IPS DF 4.7 (cell line): Measurements from ENCODE around the gene ATG101.
A peak's percentile ranks its signal among the peaks of the same experiment; 100 is the strongest.

Experiments
- DNase-seq: peaks from one replicate; pipeline ENCODE4 v3.0.0-alpha.2; 2013; ENCODE audit warnings: low spot score; ENCODE audit errors: extremely low read depth

Gene ATG101

DNA sequence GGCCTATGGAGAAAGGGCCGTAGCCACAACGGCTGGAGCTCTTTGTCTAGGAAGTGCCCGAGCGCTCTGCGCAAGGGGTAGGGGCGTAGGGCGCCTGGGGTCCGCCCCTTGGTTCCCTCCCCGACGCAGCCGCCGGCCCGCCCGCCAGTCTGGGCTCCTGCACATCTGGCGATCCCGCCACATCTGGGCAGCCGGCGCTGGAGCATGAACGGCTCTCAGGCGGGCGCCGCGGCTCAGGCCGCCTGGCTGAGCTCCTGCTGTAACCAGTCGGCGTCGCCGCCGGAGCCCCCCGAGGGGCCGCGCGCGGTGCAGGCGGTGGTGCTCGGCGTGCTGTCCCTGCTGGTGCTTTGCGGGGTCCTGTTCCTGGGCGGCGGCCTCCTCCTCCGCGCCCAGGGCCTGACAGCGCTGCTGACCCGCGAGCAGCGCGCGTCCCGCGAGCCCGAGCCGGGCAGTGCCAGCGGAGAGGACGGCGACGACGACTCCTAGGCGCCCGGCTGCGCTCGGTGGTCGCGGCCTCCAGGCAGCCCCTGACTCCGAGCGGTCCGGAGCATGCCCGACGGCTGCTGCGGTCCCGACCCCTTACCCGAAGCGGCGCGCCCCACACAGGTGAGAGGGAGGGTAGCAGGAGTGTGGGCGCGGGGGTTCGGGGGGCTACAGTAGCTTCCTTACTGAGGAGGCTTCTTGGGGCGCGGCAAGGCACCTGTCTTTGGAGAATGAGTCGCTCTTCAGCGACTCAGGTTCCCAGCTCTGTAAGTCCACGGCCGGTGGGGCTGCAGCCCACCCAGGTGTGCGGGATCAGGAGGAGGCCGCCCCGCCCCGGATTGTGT lies 10.0 kb downstream of the ATG101 start, which contains the start of gene SMIM41:
Gene SMIM41, plus strand, starts transcription at position 129 of the 827 bp plus-strand sequence. Its CDS starts 76 bp downstream, at position 205.
- DNase-seq: no peak

DNA sequence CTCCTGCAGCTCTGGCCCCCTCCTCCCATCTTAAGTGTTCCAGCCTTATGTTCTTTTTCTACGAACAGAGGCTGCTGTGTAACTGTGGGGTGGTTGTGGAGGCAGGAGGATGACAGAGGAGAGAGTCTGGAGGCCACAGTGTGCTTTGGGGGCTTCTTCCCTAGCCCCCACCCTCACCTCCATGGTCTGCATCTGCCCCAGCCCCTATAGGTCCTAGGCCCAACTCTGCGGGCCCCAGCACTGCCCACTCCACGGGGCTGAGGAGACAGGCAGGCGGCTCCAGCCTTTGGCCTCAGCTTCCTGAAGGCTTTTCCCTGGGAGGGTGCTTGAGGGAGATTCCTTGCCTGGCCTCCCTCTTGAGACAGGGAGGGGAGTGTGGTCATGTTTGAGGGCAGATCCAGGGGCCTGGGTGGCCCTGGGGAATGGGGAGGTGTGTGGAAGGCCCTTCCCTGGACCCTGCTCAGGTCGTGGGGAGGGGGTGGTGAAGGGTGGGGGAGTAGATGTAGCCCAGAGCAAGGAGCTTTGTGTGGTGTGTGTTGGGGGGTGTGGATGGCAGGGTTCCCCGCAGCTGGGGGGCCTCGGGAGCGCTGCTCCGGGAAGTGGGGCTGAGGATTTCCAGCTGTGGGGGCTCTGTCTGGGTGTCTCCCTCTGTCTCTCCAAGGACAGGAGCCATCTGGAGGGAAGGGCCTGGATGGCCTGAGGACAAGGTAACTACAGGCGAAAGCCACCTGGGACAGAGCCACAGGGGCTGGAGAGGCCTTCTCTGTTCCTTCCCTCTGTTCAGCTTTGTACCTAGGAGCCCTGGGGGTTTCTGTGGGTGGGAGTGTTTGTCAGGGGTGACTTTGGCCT lies 10.8 kb downstream of the ATG101 start:
- no peak for DNase-seq

DNA sequence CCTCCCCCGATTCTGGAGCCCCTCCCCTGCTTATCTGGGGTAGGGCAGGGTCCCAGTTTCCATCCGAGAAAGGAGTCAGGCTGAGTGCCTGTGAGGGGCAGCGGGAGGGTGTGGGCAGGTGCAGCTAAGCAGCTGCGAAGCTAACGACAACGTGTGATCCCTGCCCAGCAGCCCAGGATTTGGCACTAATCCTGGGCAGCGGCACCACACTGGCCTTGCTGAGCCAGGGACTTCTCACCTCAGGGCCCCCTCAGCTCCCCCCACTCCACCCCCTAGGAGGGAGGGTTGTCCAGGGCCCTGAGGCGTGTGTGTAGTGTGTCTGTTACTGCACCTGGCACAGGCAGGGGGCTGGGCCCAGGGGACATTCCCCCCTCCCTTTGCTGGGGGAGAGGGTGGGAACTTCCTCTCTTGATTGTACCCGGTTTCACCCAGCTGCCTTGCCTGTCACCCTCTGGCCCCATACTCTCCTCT lies 11.5 kb downstream of the ATG101 start:
- no peak for DNase-seq

DNA sequence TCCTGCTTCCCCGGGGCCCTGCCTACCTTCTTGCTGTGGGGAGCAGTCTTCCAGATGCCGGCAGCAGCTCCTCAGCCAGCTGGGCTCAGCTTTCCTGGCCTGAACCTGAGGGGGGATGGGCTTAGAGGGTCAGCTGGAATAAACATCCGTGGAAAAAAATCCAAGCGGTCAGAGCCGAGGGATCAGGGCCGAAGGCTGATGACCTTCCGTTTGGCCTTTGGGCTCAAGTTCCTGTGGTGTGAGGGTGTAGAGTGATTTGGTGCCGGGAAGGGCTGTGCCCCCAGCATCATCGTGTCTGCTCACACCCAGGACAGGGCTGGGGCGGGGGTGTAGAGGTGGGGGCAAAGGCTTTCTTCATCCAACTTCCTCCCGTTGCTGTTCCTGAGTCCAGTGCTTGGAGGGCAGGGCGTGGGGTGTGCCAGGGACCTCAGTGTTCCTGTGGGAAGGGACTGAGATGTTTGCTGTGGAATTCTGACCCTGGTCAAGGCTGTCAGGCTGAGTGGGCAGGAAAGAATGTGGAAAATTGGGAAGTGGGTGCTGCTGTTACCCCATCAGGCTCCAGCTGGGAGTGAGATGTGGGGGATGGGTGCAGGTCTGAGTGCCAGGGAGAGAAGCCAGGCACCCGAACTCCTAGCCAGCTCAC lies 12.4 kb downstream of the ATG101 start:
- no peak for DNase-seq

DNA sequence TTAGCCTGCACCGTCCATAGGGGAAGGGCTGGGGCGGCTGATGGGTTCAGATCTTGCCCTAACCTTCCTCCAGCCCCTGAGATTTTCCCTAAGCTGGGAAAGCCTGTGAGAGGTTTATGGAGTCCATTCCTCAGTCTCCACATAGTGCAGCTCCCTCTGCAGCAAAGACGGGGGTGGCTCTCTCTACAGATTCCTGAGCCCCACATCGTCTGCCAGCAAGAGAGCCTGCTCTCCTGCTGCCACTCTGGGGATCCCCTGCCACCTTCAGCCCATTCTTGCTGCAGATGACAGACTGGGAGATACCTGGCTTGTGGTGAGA lies 12.8 kb downstream of the ATG101 start:
- DNase-seq: no peak

DNA sequence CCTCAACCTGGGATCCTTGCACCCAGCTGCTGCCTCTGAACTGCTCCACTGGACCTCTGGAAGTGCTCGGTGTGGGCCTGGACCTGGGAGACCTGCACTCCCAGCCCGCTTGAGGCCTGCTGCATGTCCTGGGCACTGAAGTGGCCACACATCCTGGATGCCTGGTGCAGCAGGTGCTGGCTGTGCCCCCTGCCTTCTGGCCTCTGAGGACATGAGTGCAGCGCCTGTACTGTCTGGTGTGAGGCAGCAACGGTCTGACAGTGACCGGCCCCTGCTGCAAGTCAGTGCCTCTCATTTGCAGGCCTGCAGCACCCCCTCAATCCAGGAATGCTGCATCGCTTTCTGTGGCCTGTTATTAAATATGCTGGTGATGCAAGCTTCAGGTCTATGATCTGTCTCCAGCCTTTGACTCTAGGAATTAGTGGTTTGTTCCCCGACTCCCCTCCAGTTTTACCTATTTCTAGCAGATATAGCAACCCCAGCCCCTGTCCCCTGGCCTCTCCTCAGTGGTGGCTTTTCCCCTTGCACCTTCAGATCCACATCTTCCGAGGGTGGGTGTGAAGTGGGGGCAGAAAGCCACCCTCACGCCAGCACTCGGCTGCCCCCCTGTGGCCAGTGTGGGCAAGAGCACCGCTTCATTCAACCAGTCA lies 13.3 kb downstream of the ATG101 start:
- peak; percentile 14 for DNase-seq

DNA sequence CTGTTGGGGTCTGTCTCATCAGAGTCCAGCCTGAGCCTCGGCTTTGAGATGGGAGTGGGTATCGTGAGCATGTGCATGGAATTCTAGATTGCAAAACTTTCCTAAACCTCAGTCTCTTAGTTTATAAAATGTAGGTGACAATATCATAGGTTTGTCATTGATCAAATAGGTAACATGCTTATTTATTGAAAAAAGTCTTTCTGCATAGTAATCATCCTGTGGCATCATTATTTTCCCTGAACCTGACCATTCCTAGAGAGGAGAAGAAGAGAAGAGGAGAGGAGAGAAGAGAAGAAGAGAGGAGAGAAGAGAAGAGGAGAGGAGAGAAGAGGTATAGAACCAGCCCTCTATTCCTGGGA lies 13.8 kb downstream of the ATG101 start:
- no peak for DNase-seq

DNA sequence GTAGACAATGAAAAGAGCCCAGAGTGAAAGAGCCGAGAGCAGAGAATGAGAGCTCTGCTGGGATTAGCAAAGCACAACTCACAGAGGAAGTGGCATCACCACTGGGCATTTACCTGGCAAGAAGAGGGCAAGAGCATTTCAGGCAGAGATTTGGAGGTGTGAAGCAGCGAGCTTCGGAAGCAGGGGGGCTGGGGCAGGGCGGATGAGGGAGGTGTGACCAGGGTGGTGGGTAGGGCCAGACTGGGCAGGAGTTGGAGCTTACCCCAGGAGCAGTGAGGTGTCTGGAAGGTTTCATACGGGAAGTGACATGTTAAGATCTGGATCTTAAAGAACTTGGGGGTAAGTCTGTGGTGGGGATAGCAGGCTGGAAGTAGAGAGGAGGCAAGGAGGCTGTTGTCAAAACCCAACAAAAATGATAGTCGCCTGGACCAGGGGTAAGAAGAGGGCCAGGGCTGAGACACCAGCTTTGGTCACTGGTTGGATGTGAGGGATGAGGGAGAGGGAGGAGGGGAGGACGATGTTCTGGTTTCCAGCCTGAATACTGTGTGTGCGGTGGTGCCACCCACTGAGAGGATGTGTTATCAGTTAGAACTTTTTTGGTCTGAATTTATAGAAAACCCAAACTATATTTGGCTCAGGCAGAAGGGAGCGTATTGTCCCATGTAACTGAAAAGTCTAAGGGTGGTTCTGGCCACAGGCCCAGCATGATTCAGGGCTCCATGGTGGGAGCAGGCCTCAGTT lies 14.9 kb downstream of the ATG101 start:
- no peak for DNase-seq

DNA sequence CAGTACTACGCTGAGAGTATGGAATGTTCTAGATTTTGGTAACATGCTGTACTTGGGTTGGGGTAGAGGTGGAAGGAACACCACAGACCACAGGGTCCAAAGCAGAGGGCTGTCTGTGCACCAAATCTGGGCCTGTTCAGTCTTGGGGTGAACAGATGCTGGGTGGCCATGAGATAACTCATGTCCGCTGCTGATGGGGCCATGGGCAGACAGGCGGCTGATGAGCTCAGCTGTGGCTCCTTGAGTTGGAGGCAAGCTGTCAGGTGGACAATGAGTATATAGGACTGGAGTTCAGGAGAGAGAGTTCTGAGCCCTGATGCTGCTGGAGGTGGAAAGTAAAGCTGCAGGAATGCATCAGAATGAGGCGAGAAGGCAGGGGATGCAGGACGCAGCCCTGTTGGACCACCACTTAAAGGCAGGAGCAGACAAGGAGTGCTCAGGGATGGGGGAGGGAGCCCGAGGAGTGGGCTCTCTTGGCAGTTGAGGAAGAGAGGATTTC lies 16.0 kb downstream of the ATG101 start:
- DNase-seq: no peak

DNA sequence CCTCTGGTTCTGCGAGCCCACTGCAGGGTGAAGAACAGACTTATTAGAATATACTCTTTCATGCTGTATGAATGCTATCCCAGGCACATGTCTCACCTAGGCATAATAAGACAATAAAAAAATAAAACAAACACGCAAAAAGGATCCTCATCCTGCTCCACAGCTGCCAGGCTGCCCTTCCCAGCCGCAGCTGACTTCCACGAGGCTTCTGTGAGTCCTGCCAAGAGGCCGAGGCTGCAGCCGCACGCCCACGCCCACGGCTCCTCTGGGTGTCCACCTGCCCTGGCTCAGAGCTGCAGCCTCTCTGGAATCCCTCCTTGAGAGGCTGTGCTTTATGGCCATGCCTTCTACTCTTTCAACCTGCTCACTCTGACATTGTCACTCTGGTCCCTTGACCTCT lies 16.6 kb downstream of the ATG101 start:
- DNase-seq: no peak

DNA sequence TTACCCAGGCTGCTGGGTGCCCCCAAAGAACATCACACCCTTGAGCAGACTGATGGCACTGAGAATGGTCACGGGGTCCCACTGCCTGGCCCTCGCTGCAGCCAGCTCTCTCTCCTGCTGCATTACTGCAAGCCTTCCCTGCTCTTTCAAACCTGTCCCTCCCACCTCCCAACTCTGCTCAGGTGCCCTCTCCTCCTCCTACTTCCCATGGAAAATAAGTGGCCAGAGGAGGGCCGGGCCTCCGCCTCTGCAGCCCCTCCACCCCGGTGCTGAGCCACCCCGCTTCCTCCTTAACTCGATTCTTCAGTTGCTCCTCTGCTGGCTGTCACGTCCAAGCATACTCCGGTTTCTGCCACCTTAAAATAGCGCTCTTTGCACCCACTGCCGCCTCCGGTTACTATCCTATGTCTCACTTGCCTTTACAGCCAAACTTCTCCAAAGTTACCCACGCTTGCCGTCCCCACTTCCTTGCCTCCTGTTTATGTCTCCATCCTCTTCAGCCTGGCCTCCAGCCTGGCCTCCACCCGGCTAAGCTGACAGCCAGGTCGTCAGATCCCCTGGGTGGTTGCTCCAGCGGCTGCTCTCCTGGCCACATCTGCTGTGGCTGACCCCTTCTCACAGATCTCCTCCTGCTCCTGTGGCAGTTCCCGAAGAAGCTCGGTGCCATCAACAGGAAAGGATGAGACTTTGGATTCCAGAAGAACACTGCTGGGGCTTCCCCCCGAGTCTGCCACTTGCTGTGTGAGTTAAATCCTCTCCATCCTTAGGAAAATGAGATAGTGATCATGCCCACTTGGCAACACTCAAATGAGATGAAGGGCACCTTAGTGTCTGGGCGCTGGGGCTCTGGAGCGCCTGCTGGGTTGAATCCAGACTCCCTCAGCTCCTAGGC lies 17.4 kb downstream of the ATG101 start:
- DNase-seq: no peak

DNA sequence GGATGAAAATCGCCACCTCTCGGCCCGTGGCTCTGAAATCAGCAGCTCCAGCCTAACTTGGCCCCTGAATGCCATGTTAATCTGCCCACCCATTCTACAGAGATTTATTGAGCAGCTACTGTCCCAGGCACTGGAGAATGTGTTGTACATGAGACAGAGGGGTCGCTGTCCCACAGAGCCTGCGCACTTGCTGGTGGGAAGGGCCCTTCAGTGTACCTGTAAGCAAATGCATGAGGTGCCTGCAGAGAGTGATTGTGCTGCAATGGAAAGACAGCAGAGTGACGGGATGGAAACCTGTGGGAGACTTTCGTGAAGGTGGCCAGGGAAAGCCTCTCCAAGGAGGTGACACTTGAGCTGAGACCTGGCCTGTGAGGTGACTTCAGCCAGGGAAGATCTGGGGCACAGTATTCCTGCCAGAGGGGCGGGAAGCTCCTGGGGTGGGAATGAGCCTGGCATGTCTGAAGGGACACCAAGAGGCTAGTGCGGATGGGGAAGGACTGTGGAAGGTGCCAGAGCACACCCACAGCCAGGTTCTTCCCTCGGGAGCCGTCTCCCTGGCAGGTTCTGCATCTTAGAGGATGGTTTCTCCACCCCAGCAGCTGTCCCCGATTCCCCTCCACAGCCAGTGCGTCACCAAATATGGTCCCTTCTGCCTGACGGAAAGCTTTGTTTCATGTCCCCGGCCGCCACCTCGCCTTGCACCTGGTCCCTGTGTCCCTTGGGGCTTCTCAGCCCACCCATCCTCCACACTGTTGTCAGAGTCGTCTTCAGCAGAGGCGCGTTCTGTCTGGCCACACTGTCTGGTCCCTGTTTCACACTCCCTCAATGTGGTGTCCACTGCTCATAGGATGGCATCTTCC lies 18.4 kb downstream of the ATG101 start:
- no peak for DNase-seq

DNA sequence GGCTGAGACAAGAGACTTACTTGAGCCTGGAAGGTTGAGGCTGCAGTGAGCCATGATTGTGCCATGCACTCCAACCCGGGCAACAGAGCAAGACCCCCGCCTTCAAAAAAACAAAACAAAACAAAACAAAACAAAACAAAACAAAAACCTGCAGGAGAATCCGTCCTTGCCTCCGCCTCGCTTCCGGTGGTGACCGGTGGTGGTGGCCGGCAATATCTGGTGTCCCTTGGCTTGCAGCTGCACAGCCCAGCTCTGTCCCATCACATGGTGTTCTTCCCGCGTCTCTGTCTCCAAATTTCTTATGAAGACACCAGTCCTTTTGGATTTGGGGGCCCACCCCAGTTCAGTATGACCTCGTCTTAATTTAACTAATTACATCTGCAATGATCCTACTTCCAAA lies 19.7 kb downstream of the ATG101 start:
- no peak for DNase-seq

DNA sequence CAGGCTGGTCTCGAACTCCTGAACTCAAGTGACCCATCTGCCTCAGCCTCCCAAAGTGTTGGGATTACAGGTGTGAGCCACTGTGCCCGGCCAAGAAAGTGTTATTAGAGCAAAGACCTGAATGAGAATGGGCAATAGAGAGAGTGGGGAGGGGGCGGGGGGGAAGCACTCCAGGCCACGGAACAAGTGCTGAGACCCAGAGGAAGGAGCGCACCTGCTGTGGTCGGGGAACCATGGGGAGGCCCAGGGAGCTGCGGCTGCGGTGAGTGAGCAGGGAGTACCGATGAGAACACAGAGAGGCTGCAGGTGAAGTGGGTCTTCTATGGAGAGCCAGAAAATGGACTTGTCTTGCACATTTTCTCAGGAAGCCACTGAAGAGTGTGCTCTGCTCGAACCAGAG lies 20.5 kb downstream of the ATG101 start:
- DNase-seq: no peak

DNA sequence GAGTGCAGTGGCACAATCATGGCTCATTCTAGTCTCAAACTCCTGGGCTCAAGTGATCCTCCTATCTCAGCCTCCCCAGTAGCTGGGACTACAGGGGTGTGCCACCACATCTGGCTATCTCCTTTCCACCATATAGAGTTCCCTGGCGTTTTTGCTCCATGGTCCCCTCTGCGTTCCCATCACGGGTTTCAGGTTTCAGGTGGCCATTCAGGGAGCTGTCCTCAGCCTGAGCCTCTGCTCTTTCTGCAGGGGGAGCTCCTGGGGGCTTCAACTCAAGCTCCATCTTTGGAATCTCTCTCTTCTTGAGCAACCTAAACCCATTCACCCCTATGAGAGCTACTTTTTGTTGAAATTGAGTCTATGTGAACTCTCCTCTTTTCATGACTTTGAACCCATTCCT lies 21.3 kb downstream of the ATG101 start:
- no peak for DNase-seq

DNA sequence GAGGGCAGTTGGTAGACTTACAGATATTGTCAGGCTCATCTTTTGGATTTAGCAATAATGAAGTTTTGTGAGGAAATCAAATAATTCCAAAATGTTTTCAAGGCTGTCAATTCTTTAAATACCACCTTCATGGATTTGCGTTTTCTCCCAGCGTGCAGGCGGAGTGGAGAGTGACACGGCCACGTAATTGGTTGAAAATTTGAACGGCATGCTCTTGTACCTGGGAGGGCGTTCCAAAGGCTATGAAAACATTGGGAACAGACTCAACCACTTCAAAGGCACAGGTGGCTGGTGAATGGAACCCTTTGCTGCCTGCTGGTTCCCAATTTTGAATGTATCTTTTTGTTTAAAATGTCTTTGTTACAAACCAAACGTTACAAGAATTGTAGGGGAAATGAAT lies 22.1 kb downstream of the ATG101 start:
- DNase-seq: no peak

DNA sequence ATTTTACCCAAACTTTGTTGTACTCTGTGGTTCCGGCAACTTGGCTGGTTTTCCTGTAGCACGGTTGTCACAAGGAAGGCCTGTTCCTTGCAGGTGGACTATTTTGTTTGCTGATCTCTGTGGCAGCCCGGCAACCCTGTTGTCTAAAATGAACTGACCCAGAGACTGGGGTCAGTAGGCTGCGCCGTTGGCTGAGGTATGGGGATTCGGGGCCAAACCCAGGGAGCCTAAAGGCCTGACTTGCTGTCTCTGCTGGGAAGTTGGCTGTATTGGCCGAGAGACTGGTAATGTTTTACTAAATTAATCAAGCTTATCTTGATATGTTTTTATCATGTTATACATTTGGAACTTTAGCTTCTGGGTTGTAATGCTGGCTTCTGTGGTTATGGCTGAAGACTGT lies 23.6 kb downstream of the ATG101 start:
- DNase-seq: no peak

DNA sequence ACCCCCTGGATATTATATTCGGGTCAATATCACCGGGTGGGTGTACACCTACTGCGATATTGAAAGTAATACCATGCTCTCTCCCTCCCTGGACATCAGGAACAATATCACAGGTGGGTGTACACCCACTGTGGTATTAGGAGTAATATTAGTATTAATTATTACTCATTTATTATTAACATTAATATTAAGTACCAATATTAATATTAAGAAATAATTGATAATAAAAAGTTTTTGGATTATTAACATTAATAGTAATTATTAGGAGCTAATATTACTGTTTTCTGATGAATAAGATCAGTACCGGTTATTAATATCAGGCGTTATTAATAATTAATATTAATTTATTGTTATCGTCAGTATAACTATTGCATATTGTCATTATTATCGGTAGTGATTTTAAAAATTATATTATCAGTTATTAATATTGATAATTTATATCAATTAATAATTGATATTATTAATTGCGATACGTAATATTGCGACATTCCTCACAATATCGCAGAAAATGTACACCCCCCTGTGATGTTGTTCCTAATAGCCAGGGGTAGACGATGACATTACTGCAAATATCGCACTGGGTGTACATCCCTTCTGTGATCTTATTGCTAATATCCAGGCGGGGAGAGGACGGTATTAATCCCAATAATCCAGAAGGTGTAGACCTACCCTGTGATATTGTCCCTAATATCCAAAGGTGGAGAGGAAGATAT lies 26.7 kb downstream of the ATG101 start:
- DNase-seq: no peak
